GM21737 (cell line): ENCODE results near the gene ELN.
A peak's percentile ranks its signal among the peaks of the same experiment; 100 is the strongest.

ENCODE experiments used
- ATAC-seq: cut with Tn5 transposase; IDR thresholded peaks from one replicate; pipeline ENCODE4 v1.9.1; 2021; ENCODE audit warnings: mild to moderate bottlenecking, moderate library complexity; ENCODE audit not compliant: unreplicated experiment

The ELN gene

DNA sequence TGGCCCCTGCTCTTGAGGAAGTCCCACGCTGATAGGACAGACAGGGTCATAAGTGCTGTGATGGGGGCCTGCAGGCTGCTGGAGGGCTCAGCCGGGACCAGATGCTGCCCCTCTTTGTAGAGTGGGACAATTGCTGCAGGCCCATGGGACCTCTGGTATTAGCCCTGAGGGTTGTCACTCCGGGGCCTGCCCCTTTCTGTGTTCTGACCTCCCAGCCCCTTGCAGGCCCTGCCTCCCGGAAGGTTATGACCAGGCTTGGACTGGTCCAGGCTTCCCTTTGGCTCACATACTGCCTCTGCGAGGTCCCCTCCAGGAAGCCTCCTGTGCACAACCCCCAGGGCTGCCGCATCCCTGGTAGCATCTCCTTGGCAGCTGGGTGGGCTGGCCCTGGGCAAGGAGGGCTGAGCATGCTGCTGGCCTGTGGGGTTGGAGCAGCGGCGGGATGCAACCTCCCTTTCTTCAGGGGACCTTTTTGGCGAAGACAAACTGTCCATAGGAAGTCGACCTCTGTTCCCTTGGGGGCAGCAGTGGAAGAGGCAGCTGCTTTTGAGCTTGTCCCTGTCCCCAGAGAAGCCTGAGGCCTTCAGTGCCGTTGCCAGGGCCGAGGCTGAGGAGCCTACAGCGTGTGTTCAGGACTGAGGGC is 64.5 kb downstream of the ELN start:
- ATAC-seq = no peak

DNA sequence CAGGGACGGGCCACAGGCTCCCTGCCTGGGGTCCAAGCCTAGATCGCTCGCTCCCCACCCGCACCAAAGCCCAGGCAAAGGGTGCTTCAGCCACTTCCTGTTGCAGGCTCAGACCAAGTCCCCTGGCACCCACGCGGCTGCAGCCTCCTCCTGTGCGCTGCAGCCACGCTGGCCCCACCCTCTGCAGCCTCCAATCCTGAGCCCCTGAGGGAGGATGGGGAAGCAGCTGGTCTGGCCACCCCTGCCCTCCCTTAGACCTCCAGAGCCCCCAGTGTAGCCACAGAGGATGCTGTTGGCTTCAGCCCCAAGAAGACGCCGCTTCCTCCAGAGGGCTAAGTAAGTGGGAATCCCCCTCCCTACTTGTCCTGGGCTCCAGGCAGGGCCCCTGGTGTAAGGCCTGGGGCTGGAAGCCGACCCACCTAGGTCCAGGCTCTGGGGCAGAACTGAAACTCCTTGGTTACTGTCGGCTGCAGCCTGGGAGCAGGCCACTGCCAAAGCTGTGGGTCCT is 65.0 kb downstream of the ELN start:
- peak; percentile 51 for ATAC-seq

DNA sequence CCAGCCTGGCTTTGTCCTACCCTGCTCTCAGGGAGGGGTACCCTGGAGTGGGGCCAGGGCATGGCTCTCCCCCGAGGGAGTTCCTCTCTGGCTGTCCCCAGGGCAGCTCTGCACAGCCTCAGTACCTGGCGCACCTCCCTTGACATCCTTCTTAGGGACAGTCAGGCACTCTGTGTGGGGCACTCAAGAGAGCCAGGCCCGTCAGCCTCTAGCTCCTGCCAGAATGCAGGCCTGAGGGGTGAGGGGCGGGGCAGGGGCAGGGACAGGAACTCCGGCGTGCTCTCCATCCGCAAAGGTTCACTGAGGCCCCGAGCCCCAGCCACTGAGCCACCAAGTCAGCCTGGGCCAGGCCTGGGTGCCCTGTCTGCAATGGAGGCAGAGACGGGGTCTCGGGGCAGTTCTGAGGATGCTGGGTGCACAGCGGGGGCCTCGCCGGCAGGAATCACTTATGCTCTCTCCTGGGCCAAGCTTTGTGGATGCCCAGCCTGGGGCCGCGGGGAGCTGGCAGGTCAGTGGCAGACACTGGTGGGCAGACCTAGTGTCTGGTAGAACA is 65.8 kb downstream of the ELN start:
- peak; percentile 2 for ATAC-seq

GRCh38 chr7:74094224-74095101 is 66.5 kb downstream of the ELN start:
- ATAC-seq = peak; percentile 39

DNA sequence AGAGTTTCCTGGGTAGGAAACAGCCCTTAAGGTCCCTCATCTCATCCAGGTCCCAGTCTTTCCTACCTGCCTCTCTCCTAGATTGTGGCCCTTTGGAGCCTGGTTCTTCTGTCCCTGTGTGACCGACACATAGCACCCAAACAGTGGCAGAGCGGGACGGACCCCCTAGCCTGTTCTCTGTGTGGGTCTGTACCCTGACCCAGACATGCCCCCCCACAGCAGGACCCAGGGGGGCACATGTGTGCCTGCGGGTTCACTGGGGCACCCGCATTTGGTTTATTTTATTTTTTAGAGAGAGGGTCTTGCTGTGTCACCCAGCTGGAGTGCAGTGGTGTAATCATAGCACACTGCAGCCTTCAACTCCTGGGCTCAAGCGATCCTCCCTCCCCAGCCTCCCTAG is 67.2 kb downstream of the ELN start:
- no peak for ATAC-seq

GRCh38 chr7:74097937-74098614 is 70.1 kb downstream of the ELN start:
- no peak for ATAC-seq

- ATAC-seq = no peak
Observed at GRCh38 chr7:74099031-74099430, 71.1 kb downstream of the ELN start.

GRCh38 chr7:74101061-74101681 is 73.2 kb downstream of the ELN start:
- ATAC-seq = peak; percentile 81

- ATAC-seq = no peak
Observed at GRCh38 chr7:74103219-74103772, 75.3 kb downstream of the ELN start.

- ATAC-seq = no peak
Observed at GRCh38 chr7:74104702-74105101, 76.7 kb downstream of the ELN start.

GRCh38 chr7:74105992-74106391 is 78.0 kb downstream of the ELN start:
- ATAC-seq = no peak

DNA sequence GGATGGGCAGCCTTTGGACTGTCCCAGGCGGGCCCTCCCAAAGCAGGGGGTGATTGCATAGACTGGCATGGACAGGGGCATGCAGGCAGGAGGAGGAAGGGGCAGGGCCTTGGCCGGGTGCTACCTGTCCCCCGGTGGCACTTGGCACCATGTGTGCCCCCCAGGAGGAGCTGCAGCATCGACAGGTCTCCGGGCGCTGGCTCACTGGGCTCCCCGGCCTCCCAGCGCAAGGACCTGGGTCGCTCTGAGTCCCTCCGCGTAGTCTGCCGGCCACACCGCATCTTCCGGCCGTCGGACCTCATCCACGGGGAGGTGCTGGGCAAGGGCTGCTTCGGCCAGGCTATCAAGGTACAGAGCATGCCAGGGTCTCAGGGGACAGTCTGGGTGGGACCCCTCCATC is 78.9 kb downstream of the ELN start:
- no peak for ATAC-seq

DNA sequence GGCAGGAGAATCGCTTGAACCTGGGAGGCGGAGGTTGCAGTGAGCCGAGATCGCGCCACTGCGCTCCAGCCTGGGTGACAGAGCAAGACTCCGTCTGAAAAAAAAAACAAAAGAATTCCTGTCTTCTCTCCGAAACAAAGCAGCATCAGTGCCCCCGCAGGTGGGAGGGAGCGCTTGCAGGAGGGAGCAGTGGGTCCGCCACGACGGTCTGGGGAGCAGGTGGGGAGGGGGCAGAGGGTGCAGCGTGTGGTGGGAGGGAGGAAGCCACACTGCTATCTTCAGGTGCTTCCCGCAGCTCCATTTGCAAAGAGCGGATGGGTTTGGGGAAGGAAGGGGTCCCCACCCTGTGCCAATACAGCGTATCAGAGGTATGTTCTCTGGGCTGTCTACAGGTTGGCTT is 87.4 kb downstream of the ELN start:
- ATAC-seq = no peak

DNA sequence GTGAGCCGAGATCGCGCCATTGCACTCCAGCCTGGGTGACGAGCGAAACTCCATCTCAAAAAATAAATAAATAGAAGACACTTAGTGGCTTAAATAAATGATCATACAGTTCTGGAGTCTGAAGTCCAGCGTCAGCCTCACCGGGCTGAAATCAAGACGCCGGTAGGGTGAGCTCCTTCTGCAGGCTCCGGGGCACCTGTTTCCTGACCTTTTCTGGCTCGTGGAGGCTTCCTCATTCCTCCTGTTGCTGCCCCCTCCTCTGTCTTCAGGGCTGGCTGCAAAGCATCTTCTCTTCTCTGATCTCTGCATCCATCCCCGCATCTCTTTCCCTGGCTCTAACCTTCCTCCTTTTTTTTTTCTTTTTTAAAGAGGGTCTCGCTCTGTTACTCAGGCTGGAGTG is 88.4 kb downstream of the ELN start:
- no peak for ATAC-seq
